ENCODE data around the gene FGD5.
"Not testable (repeated sequence)": the region's sequence is repeated elsewhere in the genome, so short reads cannot be mapped to it uniquely, and the experiment has no call there.

Gene FGD5

GRCh38 chr3:14879211-14879874 lies 60.6 kb downstream of the FGD5 start:
- FAIRE-seq: no peak

- no peak for FAIRE-seq
Measured at GRCh38 chr3:14880447-14881106, 61.8 kb downstream of the FGD5 start.

- no peak for FAIRE-seq
Measured at GRCh38 chr3:14883226-14883625, 64.5 kb downstream of the FGD5 start.

- FAIRE-seq: no peak
Measured at GRCh38 chr3:14884665-14885064, 65.9 kb downstream of the FGD5 start.

GRCh38 chr3:14885307-14885706 lies 66.5 kb downstream of the FGD5 start:
- FAIRE-seq: no peak

GRCh38 chr3:14886101-14886500 lies 67.3 kb downstream of the FGD5 start:
- no peak for FAIRE-seq

- no peak for FAIRE-seq
Measured at GRCh38 chr3:14889205-14889604, 70.4 kb downstream of the FGD5 start.

- no peak for FAIRE-seq
Measured at GRCh38 chr3:14889943-14890342, 71.2 kb downstream of the FGD5 start.

GRCh38 chr3:14890476-14890875 lies 71.7 kb downstream of the FGD5 start:
- no peak for FAIRE-seq

GRCh38 chr3:14891135-14892132 lies 72.7 kb downstream of the FGD5 start:
- no peak for FAIRE-seq

GRCh38 chr3:14892226-14892625 lies 73.5 kb downstream of the FGD5 start:
- no peak for FAIRE-seq

- FAIRE-seq: no peak
Measured at GRCh38 chr3:14894085-14894484, 75.3 kb downstream of the FGD5 start.

GRCh38 chr3:14897266-14897665 lies 78.5 kb downstream of the FGD5 start:
- no peak for FAIRE-seq

- no peak for FAIRE-seq
Measured at GRCh38 chr3:14898929-14899328, 80.2 kb downstream of the FGD5 start.

GRCh38 chr3:14899993-14900618 lies 81.3 kb downstream of the FGD5 start:
- FAIRE-seq: no peak

- FAIRE-seq: no peak
Measured at GRCh38 chr3:14900881-14901873, 82.4 kb downstream of the FGD5 start.

GRCh38 chr3:14902719-14903118 lies 84.0 kb downstream of the FGD5 start:
- FAIRE-seq: no peak

GRCh38 chr3:14903501-14903900 lies 84.7 kb downstream of the FGD5 start:
- not testable (repeated sequence) for FAIRE-seq

GRCh38 chr3:14905055-14905657 lies 86.4 kb downstream of the FGD5 start:
- FAIRE-seq: no peak

- FAIRE-seq: no peak
Measured at GRCh38 chr3:14906355-14906971, 87.7 kb downstream of the FGD5 start.
